ENCODE results near the gene GSTA4.
A peak's percentile ranks its signal among the peaks of the same experiment; 100 is the strongest.

Gene GSTA4

DNA sequence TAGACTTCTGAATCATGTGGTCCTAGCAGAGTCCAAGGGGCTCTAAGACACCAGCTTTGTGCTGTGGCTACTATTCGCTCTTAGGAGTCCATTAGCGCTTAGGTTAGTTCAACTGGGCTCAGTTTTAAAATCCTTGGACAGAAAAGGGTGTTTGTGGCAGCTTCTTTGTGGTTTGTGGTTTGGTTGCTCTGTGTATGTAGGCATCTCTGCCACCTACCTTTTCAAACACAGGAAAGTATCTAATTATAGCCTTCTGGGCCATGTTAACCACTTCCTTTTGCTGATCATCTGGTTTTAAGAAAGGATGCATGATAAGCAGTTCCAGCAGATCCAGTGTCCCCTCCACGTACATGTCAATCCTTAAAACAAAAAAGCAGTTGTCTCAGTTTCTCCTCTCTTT, 10.8 kb downstream of the GSTA4 start:
- H4K20me1 ChIP-seq (ENCODE audit: insufficient read depth, low read length, poor library complexity, severe bottlenecking): no peaks in the 10 kb centered on the region
- no peaks in the 10 kb centered on the region for H3K9me3 ChIP-seq (ENCODE audit: insufficient read depth, low read depth, low read length)
- peak overlapping the region; percentile 72 for H3K4me2 ChIP-seq (ENCODE audit: low read depth, low read length, poor library complexity, severe bottlenecking)
- H3K9me2 ChIP-seq (replicated peaks; ENCODE audit: low read depth, low read length): no peaks in the 10 kb centered on the region
- no peaks in the 10 kb centered on the region; the same call in 1 of the 2 replicates for H3F3A ChIP-seq (ENCODE audit: low read depth)
- H3K79me2 ChIP-seq (ENCODE audit: insufficient read depth, low read length): no peaks in the 10 kb centered on the region
- H3K4me1 ChIP-seq (ENCODE audit: insufficient read depth, low read length, poor library complexity, severe bottlenecking): peaks cover 27% of the 10 kb centered on the region
- no peak overlapping the region for H3K9ac ChIP-seq (ENCODE audit: low read depth, low read length, poor library complexity, severe bottlenecking)
- H3K36me3 ChIP-seq (ENCODE audit: insufficient read depth, low read length): no peaks in the 10 kb centered on the region
- H2AFZ ChIP-seq (ENCODE audit: low read length): no peak overlapping the region
- peak overlapping the region; percentile 50 for H3K4me3 ChIP-seq (ENCODE audit: low read length, poor library complexity, severe bottlenecking)
- TF ChIP-seq EZH2phosphoT487 (IDR thresholded peaks at IDR 0.05; ENCODE audit: borderline replicate concordance) (peak; percentile 76; the same call in 1 of the 2 replicates), CTCF (conservative IDR thresholded peaks at IDR 0.05; ENCODE audit: low read length) (no peak)
- peaks cover 44% of the 10 kb centered on the region for H3K27me3 ChIP-seq (ENCODE audit: insufficient read depth, low read length, poor library complexity, severe bottlenecking)

- Histone ChIP-seq H2AFZ (ENCODE audit: low read length) (no peak overlapping the region), H3F3A (ENCODE audit: low read depth) (no peaks in the 10 kb centered on the region; the same call in 1 of the 2 replicates), H3K36me3 (ENCODE audit: insufficient read depth, low read length) (no peaks in the 10 kb centered on the region), H4K20me1 (ENCODE audit: insufficient read depth, low read length, poor library complexity, severe bottlenecking) (no peaks in the 10 kb centered on the region), H3K4me1 (ENCODE audit: insufficient read depth, low read length, poor library complexity, severe bottlenecking) (peaks cover 27% of the 10 kb centered on the region), H3K9ac (ENCODE audit: low read depth, low read length, poor library complexity, severe bottlenecking) (no peak overlapping the region), H3K9me3 (ENCODE audit: insufficient read depth, low read depth, low read length) (no peaks in the 10 kb centered on the region), H3K27me3 (ENCODE audit: insufficient read depth, low read length, poor library complexity, severe bottlenecking) (peaks cover 41% of the 10 kb centered on the region), H3K9me2 (replicated peaks; ENCODE audit: low read depth, low read length) (no peaks in the 10 kb centered on the region), H3K4me2 (ENCODE audit: low read depth, low read length, poor library complexity, severe bottlenecking) (peak overlapping the region; percentile 72), H3K4me3 (ENCODE audit: low read length, poor library complexity, severe bottlenecking) (no peak overlapping the region), H3K79me2 (ENCODE audit: insufficient read depth, low read length) (no peaks in the 10 kb centered on the region)
- TF ChIP-seq EZH2phosphoT487 (IDR thresholded peaks at IDR 0.05; ENCODE audit: borderline replicate concordance): no peak
- TF ChIP-seq CTCF (conservative IDR thresholded peaks at IDR 0.05; ENCODE audit: low read length): no peak
Measured at GRCh38 chr6:52983159-52983848, 11.8 kb downstream of the GSTA4 start.

DNA sequence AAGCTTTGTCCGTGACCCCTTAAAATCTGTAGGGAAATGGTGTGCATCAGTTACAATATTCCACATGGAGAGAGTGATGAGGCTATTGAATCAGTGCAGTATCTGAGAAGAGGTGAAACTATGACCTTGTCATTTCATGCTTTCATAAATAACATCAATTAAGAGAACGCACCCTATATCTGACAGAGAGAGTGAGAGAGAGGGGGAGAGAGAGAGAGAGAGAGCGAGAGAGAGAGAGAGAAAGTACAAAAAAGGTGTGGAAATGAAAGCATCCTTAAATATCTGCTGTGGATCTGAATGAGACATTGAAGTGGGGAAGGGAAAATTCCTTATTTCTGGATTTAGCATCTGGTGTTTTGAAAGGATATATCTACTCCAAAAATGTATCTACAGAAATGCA, 12.4 kb downstream of the GSTA4 start:
- Histone ChIP-seq H3K9ac (ENCODE audit: low read depth, low read length, poor library complexity, severe bottlenecking) (no peak overlapping the region), H3K9me2 (replicated peaks; ENCODE audit: low read depth, low read length) (no peaks in the 10 kb centered on the region), H2AFZ (ENCODE audit: low read length) (no peak overlapping the region), H3K36me3 (ENCODE audit: insufficient read depth, low read length) (no peaks in the 10 kb centered on the region), H3K4me2 (ENCODE audit: low read depth, low read length, poor library complexity, severe bottlenecking) (no peak overlapping the region), H3K9me3 (ENCODE audit: insufficient read depth, low read depth, low read length) (no peaks in the 10 kb centered on the region), H3K27me3 (ENCODE audit: insufficient read depth, low read length, poor library complexity, severe bottlenecking) (peaks cover 41% of the 10 kb centered on the region), H3F3A (ENCODE audit: low read depth) (no peaks in the 10 kb centered on the region; the same call in 1 of the 2 replicates), H3K4me1 (ENCODE audit: insufficient read depth, low read length, poor library complexity, severe bottlenecking) (peaks cover 27% of the 10 kb centered on the region), H3K4me3 (ENCODE audit: low read length, poor library complexity, severe bottlenecking) (no peak overlapping the region), H4K20me1 (ENCODE audit: insufficient read depth, low read length, poor library complexity, severe bottlenecking) (no peaks in the 10 kb centered on the region), H3K79me2 (ENCODE audit: insufficient read depth, low read length) (no peaks in the 10 kb centered on the region)
- TF ChIP-seq EZH2phosphoT487 (IDR thresholded peaks at IDR 0.05; ENCODE audit: borderline replicate concordance) (no peak), CTCF (conservative IDR thresholded peaks at IDR 0.05; ENCODE audit: low read length) (no peak)

Data from Loucy (cell line).